DMS153 (cell line): ENCODE results near the gene IPO11.
"Not testable (repeated sequence)": the region's sequence is repeated elsewhere in the genome, so short reads cannot be mapped to it uniquely, and the experiment has no call there.

Source experiments
- DNase-seq: peaks from one replicate; lab custom pipeline; 2025; lab: John Stamatoyannopoulos, UW

Gene IPO11

DNA sequence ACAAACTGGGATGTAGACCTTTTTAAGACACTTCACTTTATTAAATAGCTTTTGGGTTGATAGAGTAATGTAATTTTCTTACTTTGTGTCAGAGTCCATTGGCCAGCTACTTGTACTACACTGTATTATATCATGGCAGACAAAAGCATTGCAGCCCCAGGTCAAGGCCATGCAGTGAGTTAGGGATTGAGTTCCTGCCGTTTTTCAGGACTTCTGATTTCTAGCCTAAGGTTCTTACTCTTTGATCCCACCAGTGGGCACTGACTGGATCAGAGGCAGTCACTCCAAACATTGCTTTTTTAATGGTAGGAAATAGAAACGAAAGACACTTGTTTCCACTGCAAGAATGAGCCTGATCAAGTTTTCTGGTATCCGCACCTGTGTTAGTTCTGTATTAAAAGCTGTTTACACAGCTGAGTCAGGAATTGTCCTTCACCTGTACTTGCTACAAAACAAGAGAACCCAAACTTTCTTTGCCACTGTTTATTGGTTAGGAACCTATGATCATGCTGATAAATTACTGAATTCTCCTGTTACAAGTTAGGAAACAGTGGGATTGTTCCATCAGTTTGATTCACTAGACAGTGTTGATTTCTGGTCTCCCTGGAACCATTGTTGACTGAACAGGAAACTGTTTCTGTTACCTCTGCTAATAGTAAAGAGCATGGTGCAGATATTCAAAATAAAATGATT is 188.1 kb downstream of the IPO11 start:
- DNase-seq = peak; percentile 6

DNA sequence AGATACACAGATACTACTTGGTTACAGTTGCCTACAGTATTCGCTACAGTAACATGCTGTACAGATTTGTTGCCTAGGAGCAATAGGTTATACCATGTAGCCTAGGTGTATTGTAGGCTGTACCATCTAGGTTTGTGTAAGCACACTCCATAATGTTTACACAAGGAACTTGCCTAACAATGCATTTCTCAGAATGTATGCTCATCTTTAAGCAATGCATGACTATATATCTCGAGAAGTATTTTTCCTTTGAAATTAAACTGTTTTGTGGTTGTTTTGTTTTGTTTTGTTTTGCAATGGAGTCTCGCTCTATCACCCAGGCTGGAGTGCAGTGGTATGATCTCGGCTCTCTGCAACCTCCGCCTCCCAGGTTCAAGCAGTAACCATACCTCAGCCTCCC is 191.4 kb downstream of the IPO11 start:
- DNase-seq = no peak

DNA sequence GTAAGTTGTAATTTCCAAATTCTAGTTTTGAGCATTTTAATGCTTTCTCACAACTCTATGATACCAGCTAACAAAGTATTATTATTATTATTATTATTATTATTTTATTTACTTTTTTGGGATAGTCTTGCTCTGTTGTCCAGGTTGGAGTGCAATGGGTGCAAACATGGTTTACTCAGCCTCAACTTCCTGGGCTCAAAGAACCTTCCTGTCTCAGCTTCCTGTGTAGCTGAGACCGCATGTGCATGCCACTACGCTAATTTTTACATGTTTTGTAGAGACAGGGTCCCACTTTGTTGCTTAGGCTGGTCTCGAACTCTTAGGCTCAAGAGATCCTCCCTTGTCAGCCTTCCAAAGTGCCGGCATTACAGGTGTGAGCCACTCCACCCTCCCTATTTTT is 193.1 kb downstream of the IPO11 start:
- no peak for DNase-seq

DNA sequence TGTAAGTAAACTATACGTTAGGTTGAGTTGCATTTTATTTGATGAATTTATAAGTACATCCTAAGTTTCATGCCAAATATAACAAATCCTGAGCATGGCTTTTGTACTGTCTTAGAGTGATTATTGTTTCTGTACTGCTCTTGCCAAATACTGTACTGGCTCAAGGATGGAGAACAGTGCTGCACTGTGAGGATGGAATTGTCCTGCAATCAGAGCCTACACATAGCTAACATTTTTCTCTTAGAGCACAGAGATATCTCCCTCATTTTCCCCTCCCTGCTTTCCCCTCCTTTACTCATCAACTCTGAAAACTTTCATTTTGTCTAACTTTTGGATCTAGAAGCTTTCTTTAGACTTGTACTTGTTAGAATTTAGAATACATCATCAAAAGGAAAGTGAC is 194.3 kb downstream of the IPO11 start:
- DNase-seq = no peak

DNA sequence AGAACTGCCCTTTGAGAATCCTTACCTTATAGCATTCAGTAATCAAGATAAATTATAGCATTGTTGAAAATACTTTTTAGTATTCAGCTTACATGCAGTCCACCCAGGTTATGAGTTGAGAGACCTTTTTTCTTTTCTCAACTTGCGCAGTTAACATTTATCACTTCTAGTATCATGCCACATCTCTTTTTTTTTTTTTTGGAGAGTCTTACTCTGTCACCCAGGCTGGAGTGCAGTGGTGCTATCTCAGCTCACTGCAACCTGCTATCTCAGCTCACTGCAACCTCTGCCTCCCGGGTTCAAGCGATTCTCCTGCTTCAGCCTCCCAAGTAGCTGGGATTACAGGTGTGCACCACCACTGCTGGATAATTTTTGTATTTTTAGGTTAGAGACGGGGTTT is 195.1 kb downstream of the IPO11 start:
- no peak for DNase-seq

DNA sequence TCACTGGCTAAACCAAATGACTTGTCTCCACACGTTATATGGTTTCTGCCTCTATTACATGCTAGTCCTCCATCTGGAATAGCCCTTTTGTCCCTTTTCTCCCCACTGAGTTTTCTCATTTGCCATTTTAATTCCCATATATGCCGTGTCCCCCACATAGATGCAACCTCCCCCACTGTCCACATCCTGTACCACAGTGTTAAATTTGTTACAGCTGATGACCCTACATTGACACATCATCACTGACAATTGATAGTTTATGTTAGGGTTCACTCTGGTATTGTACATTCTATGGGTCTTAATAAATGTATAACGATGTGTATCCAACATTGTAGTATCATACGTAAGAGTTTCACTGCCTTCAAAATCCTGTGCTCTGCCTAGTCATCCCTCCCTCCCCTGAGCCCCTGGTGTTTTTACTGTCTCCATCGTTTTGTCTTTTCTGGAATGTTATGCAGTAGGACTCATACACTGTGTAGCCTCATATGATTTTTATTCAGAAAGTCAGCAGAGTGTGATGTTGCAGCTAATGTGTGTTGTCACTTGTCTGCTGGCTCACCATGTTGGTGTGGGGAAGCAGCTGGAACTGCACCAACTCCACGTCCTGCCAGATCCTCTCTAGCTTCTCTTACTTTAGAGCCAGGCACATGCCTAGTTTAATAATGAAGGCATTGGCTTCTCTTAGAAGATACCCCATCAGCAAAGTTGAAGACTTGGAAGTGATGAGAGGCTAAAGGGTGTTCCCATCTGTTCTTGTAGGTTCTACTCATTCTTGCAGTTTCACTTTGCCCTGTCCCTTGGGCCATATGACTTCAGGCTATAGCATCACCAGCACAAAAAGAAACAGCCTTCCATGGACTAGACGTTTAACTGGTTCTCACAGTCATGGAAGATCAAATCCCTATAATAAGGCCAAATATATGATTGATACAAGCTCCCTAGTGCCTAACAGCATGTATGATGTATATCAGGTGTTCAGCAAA is 196.3 kb downstream of the IPO11 start:
- DNase-seq = no peak

DNA sequence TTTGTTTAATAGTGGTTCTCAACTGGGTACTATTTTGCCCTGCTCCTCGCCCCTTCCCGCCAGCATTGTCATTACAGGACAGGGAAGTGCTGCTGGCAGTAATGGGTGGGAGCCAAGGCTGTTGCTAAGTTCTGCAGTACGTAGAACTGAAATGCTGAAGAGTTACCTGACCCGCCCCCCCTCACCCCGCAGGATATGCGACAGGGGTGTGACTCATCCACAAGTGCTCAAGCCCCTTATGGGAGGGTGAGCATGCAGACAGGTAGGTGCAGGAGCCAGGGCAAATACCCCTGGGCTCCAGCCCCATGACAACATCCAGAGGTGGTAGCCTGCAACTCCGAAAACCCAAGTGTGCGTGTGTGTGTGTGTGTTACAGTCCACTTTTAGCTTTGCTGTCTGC is 201.8 kb downstream of the IPO11 start:
- DNase-seq = no peak

DNA sequence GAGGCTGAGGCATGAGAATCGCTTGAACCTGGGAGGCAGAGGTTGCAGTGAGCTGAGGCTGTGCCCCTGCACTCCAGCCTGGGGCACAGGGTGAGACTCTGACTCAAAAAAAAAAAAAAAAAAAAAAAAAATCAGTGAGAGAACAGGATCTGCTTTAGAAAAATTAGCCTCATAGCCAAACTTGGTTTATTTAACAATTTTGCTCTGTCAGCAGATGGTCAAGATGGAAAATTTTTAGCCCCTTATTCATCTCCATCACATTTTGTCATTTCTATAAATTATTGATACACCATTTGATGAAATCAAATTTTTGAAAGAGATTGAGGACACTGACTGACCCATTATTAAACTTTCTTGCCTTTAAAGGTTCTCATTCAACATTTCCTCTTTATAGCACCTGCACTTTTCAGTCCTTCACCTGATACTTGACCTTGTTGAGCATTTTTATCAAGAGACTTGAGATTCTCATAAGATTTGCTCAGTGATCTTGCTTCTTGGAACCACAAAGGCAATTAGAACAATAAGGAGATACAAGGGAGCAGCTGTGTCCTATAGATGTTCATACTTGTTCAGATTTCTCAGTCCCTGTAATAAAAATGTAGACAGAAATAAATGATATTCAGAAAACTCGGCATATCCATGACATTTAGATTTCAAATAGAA is 204.2 kb downstream of the IPO11 start:
- DNase-seq = no peak

DNA sequence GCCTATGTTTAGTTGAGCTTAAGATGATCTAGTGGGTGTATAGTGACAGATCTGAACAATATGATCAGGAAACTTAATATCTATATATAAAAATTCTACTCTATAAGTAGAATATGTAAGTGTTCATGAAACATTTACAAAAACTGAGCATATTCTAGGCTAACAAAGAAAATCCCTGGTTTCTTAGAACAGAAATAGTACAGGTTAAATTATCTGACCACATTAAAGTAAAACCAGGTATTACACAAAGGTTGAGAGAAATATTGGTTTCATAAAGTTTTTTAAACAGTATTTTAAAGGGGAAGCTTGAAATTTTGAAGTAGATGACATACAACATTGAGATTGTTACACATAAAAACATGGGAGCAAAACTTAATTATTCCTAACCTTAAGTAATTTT is 205.4 kb downstream of the IPO11 start:
- no peak for DNase-seq

DNA sequence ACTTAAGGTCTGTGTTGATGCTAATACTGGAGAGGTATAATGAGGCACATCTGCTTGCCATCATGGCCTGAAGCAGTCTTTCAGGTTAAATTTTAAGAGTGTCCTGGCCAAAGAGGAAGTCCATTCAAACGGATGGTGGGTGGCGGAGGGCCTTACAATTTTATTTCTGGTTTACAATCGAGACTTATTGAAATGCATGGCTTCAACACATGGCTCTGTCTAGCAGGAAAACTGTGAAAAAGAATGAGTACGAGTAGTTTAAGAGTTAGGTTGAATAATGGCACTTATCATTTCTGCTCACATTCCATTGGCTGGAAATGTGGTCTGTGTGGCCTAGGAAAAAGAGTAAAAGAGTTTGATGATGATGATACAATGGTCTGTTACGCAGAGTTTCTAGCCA is 208.2 kb downstream of the IPO11 start:
- no peak for DNase-seq

DNA sequence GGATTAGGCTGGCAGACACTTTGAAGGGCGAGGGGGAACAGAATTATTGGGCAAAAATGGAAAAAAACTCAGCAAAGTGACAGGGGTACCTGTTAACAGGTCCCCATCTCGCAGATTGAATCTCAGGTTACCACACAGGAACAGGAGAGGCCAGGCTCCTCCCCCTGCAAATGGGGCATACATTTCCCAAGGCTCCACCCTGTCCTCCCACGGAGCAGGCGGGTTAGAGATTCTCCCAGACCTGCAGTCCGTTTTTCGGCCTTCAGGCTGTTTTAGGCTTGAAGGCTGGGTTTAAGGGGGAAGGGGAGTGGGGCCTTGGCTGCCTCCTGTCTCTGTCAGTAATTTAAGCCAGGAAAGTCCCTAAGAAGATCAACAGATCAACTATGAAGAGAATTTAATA is 208.7 kb downstream of the IPO11 start:
- no peak for DNase-seq

DNA sequence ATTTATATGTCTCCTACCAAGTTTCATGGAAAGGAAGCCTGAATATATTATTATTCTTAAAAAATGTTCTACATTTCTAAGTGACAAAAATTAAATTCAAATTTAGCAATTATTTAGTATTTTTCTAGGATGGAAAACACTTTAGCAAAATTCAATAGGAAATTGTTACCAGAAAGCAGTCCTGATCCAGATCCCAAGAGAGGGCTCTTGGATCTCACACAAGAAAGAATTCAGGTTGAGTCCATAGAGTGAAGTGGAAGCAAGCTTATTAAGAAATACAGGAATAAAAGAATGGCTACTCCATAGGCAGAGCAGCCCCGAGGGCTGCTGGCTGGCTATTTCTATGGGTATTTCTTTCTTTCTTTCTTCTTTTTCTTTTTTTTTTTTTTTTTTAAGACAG is 210.7 kb downstream of the IPO11 start:
- no peak for DNase-seq

DNA sequence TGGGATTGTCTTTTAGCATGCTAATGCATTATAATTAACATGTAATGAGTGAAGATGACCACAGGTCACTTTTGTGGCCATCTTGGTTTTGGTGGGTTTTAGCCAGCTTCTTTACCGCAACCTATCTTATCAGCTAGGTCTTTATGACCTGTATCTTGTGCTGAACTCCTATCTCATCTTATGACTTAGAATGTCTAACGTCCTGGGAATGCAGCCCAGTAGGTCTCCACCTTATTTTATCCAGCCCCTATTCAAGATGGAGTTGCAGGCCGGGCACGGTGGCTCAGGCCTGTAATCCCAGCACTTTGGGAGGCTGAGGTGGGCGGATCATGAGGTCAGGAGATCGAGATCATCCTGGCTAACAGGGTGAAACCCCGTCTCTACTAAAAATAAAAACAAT is 211.9 kb downstream of the IPO11 start:
- not testable (repeated sequence) for DNase-seq

DNA sequence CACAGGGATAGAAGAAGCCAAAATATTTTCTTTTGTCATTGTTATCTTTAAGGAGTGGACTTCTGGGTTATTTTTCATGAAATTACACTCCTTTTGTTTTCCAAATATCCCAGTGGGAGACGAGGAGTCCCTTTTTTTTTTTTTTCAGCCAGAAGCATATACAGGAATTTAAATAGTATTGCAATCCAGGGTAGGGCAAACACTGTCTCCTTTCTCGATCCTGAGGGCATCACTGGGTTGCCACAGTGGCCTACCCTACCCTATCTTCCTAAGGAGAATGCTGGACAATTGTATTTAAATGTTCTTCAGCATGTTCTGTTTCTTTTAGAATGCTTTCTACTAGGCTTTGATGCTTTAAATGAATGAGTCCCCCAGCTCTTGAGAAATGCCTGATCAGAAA is 214.0 kb downstream of the IPO11 start:
- no peak for DNase-seq

DNA sequence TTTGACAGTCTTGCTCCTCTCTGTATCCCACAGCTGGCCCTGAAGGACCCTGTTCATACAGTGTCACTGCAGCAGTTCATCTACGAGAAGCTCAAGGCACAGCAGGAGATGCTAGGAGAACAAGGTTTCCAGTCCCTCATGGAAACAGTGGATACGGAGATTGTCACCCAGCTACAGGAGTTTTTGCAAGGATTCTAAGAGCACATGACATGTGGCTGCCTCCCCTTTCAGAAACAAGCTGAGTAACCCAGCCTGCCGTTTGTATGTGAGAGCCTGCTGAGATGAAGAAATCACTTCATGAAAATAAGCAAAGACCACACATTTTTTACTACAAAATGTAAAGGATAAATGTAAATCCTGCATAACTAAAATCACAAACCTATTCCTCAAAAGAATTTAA is 214.6 kb downstream of the IPO11 start:
- DNase-seq = no peak

DNA sequence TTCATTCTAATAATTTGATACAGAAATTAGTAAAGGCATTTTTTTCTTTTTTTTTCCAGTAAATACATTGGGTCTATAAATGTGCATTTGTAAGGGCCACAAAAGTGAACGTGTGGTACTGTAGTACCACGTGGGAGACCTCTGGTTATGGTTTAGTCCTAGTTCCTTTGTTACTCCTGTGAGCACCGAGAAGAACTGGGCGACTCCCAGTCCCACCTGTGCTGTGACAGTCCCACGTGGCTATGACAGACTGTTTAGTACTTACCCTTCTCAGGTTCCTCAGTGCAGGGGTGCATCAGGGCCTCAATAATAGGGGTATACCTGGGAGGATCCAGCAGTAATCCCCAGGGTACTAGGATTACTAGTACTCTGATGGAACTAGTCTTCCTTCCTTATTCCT is 215.3 kb downstream of the IPO11 start:
- DNase-seq = no peak

DNA sequence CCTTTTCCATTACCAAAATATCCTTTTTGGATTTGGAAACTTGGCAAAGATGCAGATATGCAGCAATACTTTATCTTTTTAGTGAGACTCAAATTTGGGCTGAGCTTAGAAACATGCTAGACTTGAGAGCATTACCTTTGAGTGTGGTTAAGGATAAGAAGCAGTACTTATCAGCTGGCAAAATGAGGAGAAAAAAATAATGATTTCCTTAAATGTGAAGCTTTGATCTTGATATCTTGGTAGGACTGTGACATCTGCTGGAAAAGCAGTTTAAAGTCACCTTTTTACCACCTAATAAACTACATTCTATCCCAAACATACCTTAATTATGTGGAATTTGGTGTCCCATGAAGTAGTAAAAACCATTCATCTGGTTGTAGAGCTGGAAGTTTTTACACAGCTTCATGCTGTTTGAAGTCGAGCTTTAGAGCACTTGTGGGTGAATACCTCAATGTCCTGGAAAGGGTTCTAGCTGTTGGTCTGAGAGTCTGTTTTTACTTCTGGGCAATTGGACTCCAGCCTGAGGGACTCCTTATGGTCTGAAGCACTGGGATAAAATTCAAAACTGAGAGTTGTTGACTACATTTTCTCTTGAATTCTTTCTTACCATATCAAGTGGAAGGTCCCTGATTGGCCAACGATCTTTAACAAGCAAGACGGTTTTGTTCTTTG is 219.5 kb downstream of the IPO11 start:
- DNase-seq = no peak

DNA sequence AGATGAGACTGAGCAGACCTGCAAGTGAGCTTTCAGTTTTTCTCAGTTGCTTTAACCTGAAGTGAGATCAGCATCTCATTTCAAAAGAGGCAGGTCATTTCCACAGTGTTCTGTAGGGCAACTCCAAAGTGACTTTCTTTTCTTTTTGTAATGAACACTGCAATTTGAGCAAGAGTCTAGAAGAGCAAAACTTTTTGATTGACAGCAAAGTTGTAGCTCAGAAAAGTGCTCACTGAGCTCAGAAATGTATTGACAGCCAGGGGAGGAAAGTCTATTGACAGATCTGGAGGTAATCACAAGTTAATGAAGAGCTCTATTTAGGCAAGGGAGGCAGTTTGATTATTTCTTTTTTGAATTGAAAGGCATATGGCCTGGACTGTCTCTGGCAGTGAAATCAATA is 220.7 kb downstream of the IPO11 start:
- DNase-seq = no peak

DNA sequence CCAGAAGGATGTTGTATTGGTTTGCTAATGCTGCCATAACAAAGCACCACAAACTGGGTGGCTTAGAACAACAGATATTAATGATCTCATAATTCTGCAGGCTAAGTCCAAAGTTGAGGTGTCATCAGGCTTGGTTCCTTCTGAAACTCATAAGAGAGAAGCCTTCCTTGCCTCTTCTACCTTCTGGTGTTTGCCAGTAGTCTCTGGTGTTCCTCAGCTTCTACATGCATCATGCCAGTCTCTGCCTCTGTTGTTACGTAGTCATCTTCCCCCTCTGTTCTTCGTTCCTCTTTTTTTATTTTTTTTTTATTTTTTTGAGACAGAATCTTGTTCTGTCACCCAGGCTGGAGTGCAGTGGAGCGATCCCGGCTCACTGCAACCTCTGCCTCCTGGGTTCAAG is 227.9 kb downstream of the IPO11 start:
- DNase-seq = no peak

DNA sequence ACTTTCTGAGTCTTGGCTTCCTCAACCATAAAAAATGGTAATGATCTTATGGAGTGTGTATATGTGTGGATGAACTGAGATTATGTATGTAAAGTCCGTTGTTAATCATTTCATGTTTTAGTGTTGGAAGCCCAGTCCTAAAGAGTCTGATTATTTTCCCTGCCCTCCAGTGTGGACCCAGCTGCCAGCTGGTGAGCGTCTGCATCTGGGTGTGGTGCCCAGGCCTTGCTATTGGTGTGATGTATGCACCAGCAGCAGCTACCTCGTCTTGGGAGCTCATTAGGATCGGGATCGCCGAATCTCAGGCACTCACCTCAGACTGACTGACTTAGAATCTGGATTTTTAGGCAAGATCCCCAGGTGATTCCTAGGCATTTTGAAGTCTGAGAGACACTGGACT is 229.9 kb downstream of the IPO11 start:
- no peak for DNase-seq

DNA sequence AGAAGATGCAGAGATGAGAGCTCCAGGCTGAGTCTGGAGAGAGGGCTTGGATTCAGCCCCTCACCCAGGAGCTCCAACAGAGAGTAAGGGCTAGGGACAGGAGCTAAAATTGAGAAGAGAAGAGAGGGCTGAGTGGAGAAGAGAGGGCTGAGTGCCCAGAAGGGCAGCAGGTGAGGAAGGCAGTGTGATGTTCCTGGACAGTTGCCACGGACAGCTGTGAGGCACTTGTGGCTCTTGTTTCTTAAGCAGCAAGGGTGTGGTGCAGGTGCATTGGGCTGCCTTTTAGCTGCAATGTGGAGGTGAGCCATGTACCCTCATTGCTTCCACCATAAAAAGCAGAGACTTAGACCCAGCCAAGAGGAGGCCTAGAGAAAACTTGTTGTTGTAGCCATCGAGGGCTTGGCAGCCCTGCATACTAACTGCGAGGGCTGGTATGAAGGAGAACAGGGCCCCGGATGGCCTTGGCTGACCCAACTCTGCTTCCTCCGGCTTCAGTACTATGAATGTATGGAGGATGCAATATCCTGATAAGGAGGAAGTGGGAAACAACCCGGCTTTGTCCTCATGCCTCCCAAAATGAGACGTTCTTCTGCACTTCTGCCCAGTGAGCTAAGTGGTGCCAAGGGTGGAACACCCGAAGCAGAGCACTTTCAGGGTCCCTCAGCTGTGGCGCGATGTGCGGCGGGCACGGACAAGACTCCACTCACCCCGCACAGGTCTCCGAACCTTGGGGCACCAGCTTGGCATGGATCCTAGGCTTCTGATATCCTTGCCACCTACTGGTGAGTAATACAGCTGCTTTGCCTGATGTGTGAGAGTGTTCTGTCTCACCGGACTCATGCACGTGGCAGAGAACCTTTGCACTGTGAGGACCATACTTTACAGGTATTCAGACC is 231.2 kb downstream of the IPO11 start:
- DNase-seq = no peak
